HepG2 (cell line): Measurements from ENCODE around the gene NOX3. TPM values are rescaled to one million over a fixed set of nuclear protein-coding genes. Genes with fewer than 3 reads are reported as not detected.

ENCODE experiments used
- ATAC-seq: fragments of 200-7000 bp; cut with Tn5 transposase; 3 replicates; pipeline ENCODE4 v1.9.1; 2020; ENCODE audit warnings: mild to moderate bottlenecking, moderate library complexity
- BruUV-seq: library from RNA; stranded (reverse); fragments of 400-500 nt; replicated peaks from 2 replicates; lab custom pipeline; 2021; lab: Mats Ljungman, UMichigan
- CTCF ChIA-PET: fragments of 300-600 bp; formaldehyde crosslinking; extraction: SDS; loops from one replicate; lab custom pipeline; 2021; ENCODE audit warnings: low total read pairs, inconsistent platforms, low intra/inter-chr PET ratio; lab: Yijun Ruan, JAX
- POLR2A ChIA-PET: fragments of 350-600 bp; sonication (Branson Sonifier 250); formaldehyde crosslinking; loops from one replicate; lab custom pipeline; 2020; ENCODE audit warnings: antibody characterized with exemption, inconsistent platforms; lab: Yijun Ruan, JAX
- DNase-seq: peaks from one replicate; pipeline ENCODE4 v3.0.0-alpha.2; 2015; ENCODE audit warnings: low spot score
- FAIRE-seq: peaks from 3 replicates; lab custom pipeline; 2011; peaks lifted over from hg19 to GRCh38; lab: Jason Lieb, UNC
- H2AFZ ChIP-seq: one replicate; pipeline ENCODE4 v1.6.1; 2011; ENCODE audit warnings: low read length, inconsistent platforms
- H3K27ac ChIP-seq: fragments of 300-600 bp; 3 replicates; pipeline ENCODE4 v1.8.0; 2011; ENCODE audit warnings: mixed run types, mild to moderate bottlenecking, mixed read lengths, low read length, inconsistent platforms; ENCODE audit not compliant: insufficient read depth; ENCODE audit errors: extremely low read length
- H3K27me3 ChIP-seq, 2 experiments: fragments of 200-600 bp in 1 of 2; 2 replicates in 1 of 2; 3 replicates in 1 of 2; pipeline versions ENCODE4 v1.6.0 to v1.8.0; 2011; ENCODE audit warnings: low read length in 2 of 2, mild to moderate bottlenecking in 2 of 2, moderate library complexity in 2 of 2, inconsistent platforms in 1 of 2; ENCODE audit not compliant: insufficient read depth in 2 of 2, control insufficient read depth in 1 of 2
- H3K36me3 ChIP-seq, 2 experiments: fragments of 200-600 bp in 1 of 2; replicated peaks in 1 of 2; 2 replicates in 1 of 2; 3 replicates in 1 of 2; pipeline versions ENCODE4 v1.5.1 to v1.8.0; 2011; ENCODE audit warnings: low read length in 2 of 2, inconsistent platforms in 1 of 2; ENCODE audit not compliant: insufficient read depth in 2 of 2, control insufficient read depth in 1 of 2
- H3K4me1 ChIP-seq: 2 replicates; pipeline ENCODE4 v1.5.1; 2012; ENCODE audit warnings: low read length, inconsistent platforms; ENCODE audit not compliant: insufficient read depth
- H3K4me2 ChIP-seq: 2 replicates; pipeline ENCODE4 v1.6.0; 2011; ENCODE audit warnings: low read depth, low read length, inconsistent platforms
- H3K4me3 ChIP-seq, 3 experiments: fragments of 200-600 bp in 1 of 3; sonication (generic), shearing (Covaris generic) in 1 of 3; replicated peaks in 1 of 3; 2 replicates each; pipeline ENCODE4 v1.5.1; 2011 to 2016; ENCODE audit warnings: low read length in 3 of 3, inconsistent platforms in 2 of 3, low read depth in 2 of 3, mild to moderate bottlenecking in 2 of 3, control low read depth in 1 of 3, mixed read lengths in 1 of 3; ENCODE audit not compliant: insufficient read depth in 1 of 3
- H3K79me2 ChIP-seq: one replicate; pipeline ENCODE4 v1.6.1; 2011; ENCODE audit warnings: low read length, inconsistent platforms; ENCODE audit not compliant: insufficient read depth
- H3K9ac ChIP-seq: 2 replicates; pipeline ENCODE4 v1.6.0; 2011; ENCODE audit warnings: mild to moderate bottlenecking, low read depth, low read length, inconsistent platforms; ENCODE audit not compliant: insufficient read depth
- H3K9me3 ChIP-seq: 2 replicates; pipeline ENCODE4 v1.5.1; 2012; ENCODE audit warnings: mild to moderate bottlenecking, low read length
- H4K20me1 ChIP-seq: 2 replicates; pipeline ENCODE4 v1.6.0; 2011; ENCODE audit warnings: inconsistent platforms, mild to moderate bottlenecking, low read length, moderate library complexity; ENCODE audit not compliant: insufficient read depth
- BATF2 ChIP-seq: sonication (generic); formaldehyde crosslinking; IDR thresholded peaks from 2 replicates; pipeline ENCODE4 v1.8.0; 2022; ENCODE audit warnings: mild to moderate bottlenecking, missing genetic modification reagents, moderate library complexity
- CENPT ChIP-seq: sonication (generic); formaldehyde crosslinking; IDR thresholded peaks from 2 replicates; pipeline ENCODE4 v1.8.0; 2022; ENCODE audit warnings: low read depth, mild to moderate bottlenecking, moderate library complexity, missing genetic modification reagents
- HNF4G ChIP-seq, 2 experiments: sonication (generic) in 1 of 2; formaldehyde crosslinking in 1 of 2; IDR thresholded peaks; 2 replicates each; pipeline versions ENCODE4 v1.4.0 to v1.6.1; 2011 to 2020; ENCODE audit warnings: borderline replicate concordance in 2 of 2, low read depth in 2 of 2, mild to moderate bottlenecking in 2 of 2, low read length in 1 of 2, missing genetic modification reagents in 1 of 2, moderate library complexity in 1 of 2
- HNRNPLL ChIP-seq: fragments of 200-400 bp; formaldehyde crosslinking; IDR thresholded peaks from 2 replicates; pipeline ENCODE4 v1.6.1; 2017; ENCODE audit warnings: mild to moderate bottlenecking, low read depth, low read length; ENCODE audit not compliant: poor library complexity, severe bottlenecking
- PLRG1 ChIP-seq: fragments of 450-650 bp; conservative IDR thresholded peaks from 2 replicates; pipeline ENCODE4 v1.6.1; 2016
- SAFB2 ChIP-seq: sonication (generic); formaldehyde crosslinking; IDR thresholded peaks from 2 replicates; pipeline ENCODE4 v1.5.1; 2020; ENCODE audit warnings: missing genetic modification reagents, low read depth, mild to moderate bottlenecking, borderline replicate concordance
- TRIM24 ChIP-seq: sonication (generic); formaldehyde crosslinking; IDR thresholded peaks from 2 replicates; pipeline ENCODE4 v1.8.0; 2022; ENCODE audit warnings: mild to moderate bottlenecking, missing genetic modification reagents
- ZC3H4 ChIP-seq: sonication (generic); formaldehyde crosslinking; IDR thresholded peaks from 2 replicates; pipeline ENCODE4 v1.4.0; 2020; ENCODE audit warnings: missing genetic modification reagents, borderline replicate concordance
- ZNF160 ChIP-seq: sonication (generic); formaldehyde crosslinking; IDR thresholded peaks from 2 replicates; pipeline ENCODE4 v1.8.0; 2022; ENCODE audit warnings: mild to moderate bottlenecking, inconsistent platforms, missing genetic modification reagents
- ZNF382 ChIP-seq: sonication (generic); formaldehyde crosslinking; IDR thresholded peaks from 2 replicates; pipeline ENCODE4 v1.5.0; 2020; ENCODE audit warnings: missing genetic modification reagents, mild to moderate bottlenecking, borderline replicate concordance
- ZNF792 ChIP-seq: IDR thresholded peaks from 2 replicates; pipeline ENCODE4 v1.6.1; 2016
- WGBS: methylation state at CpG from one replicate; pipeline ENCODE4 v1.1.6; 2017; ENCODE audit warnings: low lambda C conversion rate; 5-methylcytosine and 5-hydroxymethylcytosine counted together
- in situ Hi-C: cut with HindIII; loops from 2 replicates; pipeline ENCODE4 v1.10.0; 2017; ENCODE audit warnings: low pct_unique_long_range_greater_than_20kb; ENCODE audit not compliant: extremely low pct_ligation_motif_present
- intact Hi-C: fragments of 100-400 bp; cut with micrococcal nuclease; formaldehyde crosslinking; loops from one replicate; pipeline ENCODE4 v1.10.0; 2022; ENCODE audit not compliant: unreplicated experiment
- polyA plus RNA-seq, 8 experiments: library from polyadenylated mRNA; depleted of rRNA in 3 of 8; stranded (reverse) in 7 of 8; unstranded in 1 of 8; fragments of >200 nt; fragmentation: Illumina TruSeq in 4 of 8; extraction: Trizol in 4 of 8; gene quantifications; 2 replicates each; pipeline versions ENCODE4 v1.2.1 to v1.2.3, GENCODE V29; 2011 to 2016; ENCODE audit warnings: low read depth in 4 of 8, missing spikeins in 1 of 8, mixed read lengths in 1 of 8; ENCODE audit not compliant: insufficient read depth in 1 of 8
- total RNA-seq, 5 experiments: library from RNA; depleted of rRNA; stranded (reverse); fragments of >200 nt; fragmentation: Illumina TruSeq; extraction: Trizol; gene quantifications; 2 replicates each; pipeline ENCODE4 v1.2.3, GENCODE V29; 2016; ENCODE audit warnings: low read depth in 1 of 5
- TF ChIP-seq, protein P1 (sequence below): sonication (generic); formaldehyde crosslinking; IDR thresholded peaks from 2 replicates; pipeline ENCODE4 v1.4.0; 2020; ENCODE audit warnings: missing genetic modification reagents, borderline replicate concordance
- TF ChIP-seq, protein P2 (sequence below): sonication (generic); formaldehyde crosslinking; IDR thresholded peaks from 2 replicates; pipeline ENCODE4 v1.5.0; 2020; ENCODE audit warnings: missing genetic modification reagents
- TF ChIP-seq, protein P3 (sequence below): sonication (generic); formaldehyde crosslinking; IDR thresholded peaks from 2 replicates; pipeline ENCODE4 v1.4.0; 2020; ENCODE audit warnings: missing genetic modification reagents, mild to moderate bottlenecking, borderline replicate concordance

The NOX3 gene
- total and polyA plus RNA-seq, 2 of the 13 experiments (the other 11 are each of a cell fraction or from before 2014, with no cell fraction given) = 0.09 to 0.18 TPM

GRCh38 chr6:155399062-155399744 lies 56.4 kb downstream of the NOX3 start:
- H3K9me3 ChIP-seq = no peaks in the 10 kb centered on the region
- no peaks in the 10 kb centered on the region for H3K27me3 ChIP-seq
- H3K79me2 ChIP-seq = no peaks in the 10 kb centered on the region
- H3K4me2 ChIP-seq = peak overlapping the region; percentile 51
- ChIA-PET CTCF (interaction anchor here (1.8 kb wide), 1 partner anchor 72 kb away, joined by 7 read pairs; no protein-coding TSS in a partner anchor), POLR2A (interaction anchor here (0.8 to 4.0 kb wide), 21 partner anchors 9 to 130 kb away, joined by 3 to 81 read pairs (median 5); no protein-coding TSS in a partner anchor)
- 0% methylated on average over 4 of the region's 5 CpGs for WGBS
- H3K27ac ChIP-seq = peak overlapping the region; percentile 96
- intact Hi-C loops (loop anchor here (1.0 to 2.0 kb wide), 5 partner anchors 45 to 130 kb away; no protein-coding TSS in a partner anchor), in situ Hi-C loops (no loop called here)
- DNase-seq = peak; percentile 100
- H3K4me1 ChIP-seq = peaks cover 95% of the 10 kb centered on the region
- BruUV-seq = no TSS peak
- peak overlapping the region in 1 of 3 experiments; percentile 8; a peak in 1 of 6 replicates for H3K4me3 ChIP-seq
- FAIRE-seq = peak; percentile 97
- ATAC-seq = peak; percentile 98
- H2AFZ ChIP-seq = no peak overlapping the region
- no peaks in the 10 kb centered on the region for H4K20me1 ChIP-seq
- H3K36me3 ChIP-seq = no peaks in the 10 kb centered on the region
- H3K9ac ChIP-seq = peak overlapping the region; percentile 78
- TF ChIP-seq SAFB2 (no peak; the same call in 1 of the 2 replicates), CENPT (no peak), ZNF382 (CRISPR knock-in tag) (no peak), ZNF792 (CRISPR knock-in tag) (peak; percentile 96), HNRNPLL (no peak), ZNF160 (CRISPR knock-in tag) (0 out of 2 replicates have a peak, but pooled peaks have one; percentile 80), TRIM24 (CRISPR knock-in tag) (peak; percentile 97), PLRG1 (no peak), HNF4G (IDR thresholded peaks at IDR 0.05; ENCODE audit: borderline replicate concordance, low read depth, low read length) (peak; percentile 98), HNF4G (CRISPR knock-in tag; IDR thresholded peaks at IDR 0.05; ENCODE audit: borderline replicate concordance, low read depth) (peak; percentile 90; the same call in 1 of the 2 replicates), BATF2 (CRISPR knock-in tag) (no peak), ZC3H4 (CRISPR knock-in tag) (no peak; the same call in 1 of the 2 replicates)
- TF ChIP-seq, protein P1, sequence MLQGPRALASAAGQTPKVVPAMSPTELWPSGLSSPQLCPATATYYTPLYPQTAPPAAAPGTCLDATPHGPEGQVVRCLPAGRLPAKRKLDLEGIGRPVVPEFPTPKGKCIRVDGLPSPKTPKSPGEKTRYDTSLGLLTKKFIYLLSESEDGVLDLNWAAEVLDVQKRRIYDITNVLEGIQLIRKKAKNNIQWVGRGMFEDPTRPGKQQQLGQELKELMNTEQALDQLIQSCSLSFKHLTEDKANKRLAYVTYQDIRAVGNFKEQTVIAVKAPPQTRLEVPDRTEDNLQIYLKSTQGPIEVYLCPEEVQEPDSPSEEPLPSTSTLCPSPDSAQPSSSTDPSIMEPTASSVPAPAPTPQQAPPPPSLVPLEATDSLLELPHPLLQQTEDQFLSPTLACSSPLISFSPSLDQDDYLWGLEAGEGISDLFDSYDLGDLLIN (CRISPR knock-in tag) = peak; percentile 79; the same call in 1 of the 2 replicates
- TF ChIP-seq, protein P2, sequence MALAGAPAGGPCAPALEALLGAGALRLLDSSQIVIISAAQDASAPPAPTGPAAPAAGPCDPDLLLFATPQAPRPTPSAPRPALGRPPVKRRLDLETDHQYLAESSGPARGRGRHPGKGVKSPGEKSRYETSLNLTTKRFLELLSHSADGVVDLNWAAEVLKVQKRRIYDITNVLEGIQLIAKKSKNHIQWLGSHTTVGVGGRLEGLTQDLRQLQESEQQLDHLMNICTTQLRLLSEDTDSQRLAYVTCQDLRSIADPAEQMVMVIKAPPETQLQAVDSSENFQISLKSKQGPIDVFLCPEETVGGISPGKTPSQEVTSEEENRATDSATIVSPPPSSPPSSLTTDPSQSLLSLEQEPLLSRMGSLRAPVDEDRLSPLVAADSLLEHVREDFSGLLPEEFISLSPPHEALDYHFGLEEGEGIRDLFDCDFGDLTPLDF (CRISPR knock-in tag) = no peak; the same call in 1 of the 2 replicates
- TF ChIP-seq, protein P3, sequence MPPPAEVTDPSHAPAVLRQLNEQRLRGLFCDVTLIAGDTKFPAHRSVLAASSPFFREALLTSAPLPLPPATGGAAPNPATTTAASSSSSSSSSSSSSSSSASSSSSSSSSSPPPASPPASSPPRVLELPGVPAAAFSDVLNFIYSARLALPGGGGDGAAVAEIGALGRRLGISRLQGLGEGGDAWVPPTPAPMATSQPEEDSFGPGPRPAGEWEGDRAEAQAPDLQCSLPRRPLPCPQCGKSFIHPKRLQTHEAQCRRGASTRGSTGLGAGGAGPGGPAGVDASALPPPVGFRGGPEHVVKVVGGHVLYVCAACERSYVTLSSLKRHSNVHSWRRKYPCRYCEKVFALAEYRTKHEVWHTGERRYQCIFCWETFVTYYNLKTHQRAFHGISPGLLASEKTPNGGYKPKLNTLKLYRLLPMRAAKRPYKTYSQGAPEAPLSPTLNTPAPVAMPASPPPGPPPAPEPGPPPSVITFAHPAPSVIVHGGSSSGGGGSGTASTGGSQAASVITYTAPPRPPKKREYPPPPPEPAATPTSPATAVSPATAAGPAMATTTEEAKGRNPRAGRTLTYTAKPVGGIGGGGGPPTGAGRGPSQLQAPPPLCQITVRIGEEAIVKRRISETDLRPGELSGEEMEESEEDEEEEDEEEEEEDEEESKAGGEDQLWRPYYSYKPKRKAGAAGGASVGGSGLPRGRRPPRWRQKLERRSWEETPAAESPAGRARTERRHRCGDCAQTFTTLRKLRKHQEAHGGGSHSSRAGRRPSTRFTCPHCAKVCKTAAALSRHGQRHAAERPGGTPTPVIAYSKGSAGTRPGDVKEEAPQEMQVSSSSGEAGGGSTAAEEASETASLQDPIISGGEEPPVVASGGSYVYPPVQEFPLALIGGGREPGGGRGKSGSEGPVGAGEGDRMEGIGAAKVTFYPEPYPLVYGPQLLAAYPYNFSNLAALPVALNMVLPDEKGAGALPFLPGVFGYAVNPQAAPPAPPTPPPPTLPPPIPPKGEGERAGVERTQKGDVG (CRISPR knock-in tag) = peak; percentile 99; the same call in 1 of the 2 replicates
